HG02938 (cell line): Measurements from ENCODE around the gene ZNF365.
"Not testable (repeated sequence)": the region's sequence is repeated elsewhere in the genome, so short reads cannot be mapped to it uniquely, and the experiment has no call there.

Source experiments
- ATAC-seq: cut with Tn5 transposase; IDR thresholded peaks from one replicate; pipeline ENCODE4 v1.9.1; 2021; ENCODE audit warnings: mild to moderate bottlenecking, moderate library complexity; ENCODE audit not compliant: unreplicated experiment

The ZNF365 gene

GRCh38 chr10:62376071-62377025 lies 2.2 kb downstream of the ZNF365 start:
- no peak for ATAC-seq

GRCh38 chr10:62377026-62377415 lies 2.9 kb downstream of the ZNF365 start:
- no peak for ATAC-seq

- ATAC-seq, result no peak
These were observed 3.8 kb downstream of the ZNF365 start for GRCh38 chr10:62377966-62378365.

GRCh38 chr10:62378877-62379276 lies 4.7 kb downstream of the ZNF365 start:
- ATAC-seq, result not testable (repeated sequence)

GRCh38 chr10:62379394-62379793 lies 5.2 kb downstream of the ZNF365 start:
- ATAC-seq, result no peak

GRCh38 chr10:62380016-62380415 lies 5.8 kb downstream of the ZNF365 start:
- ATAC-seq, result no peak

GRCh38 chr10:62381385-62382102 lies 7.4 kb downstream of the ZNF365 start:
- no peak for ATAC-seq

- ATAC-seq, result no peak
These were observed 8.7 kb downstream of the ZNF365 start for GRCh38 chr10:62382831-62383230.

GRCh38 chr10:62384057-62384446 lies 9.9 kb downstream of the ZNF365 start:
- ATAC-seq, result no peak

GRCh38 chr10:62384447-62385081 lies 10.4 kb downstream of the ZNF365 start:
- ATAC-seq, result no peak

- ATAC-seq, result no peak
These were observed 12.5 kb downstream of the ZNF365 start for GRCh38 chr10:62386356-62387320.

GRCh38 chr10:62388328-62388727 lies 14.2 kb downstream of the ZNF365 start:
- ATAC-seq, result no peak

- no peak for ATAC-seq
These were observed 16.5 kb downstream of the ZNF365 start for GRCh38 chr10:62390497-62391176.

- ATAC-seq, result no peak
These were observed 19.1 kb downstream of the ZNF365 start for GRCh38 chr10:62393237-62393636.

- ATAC-seq, result no peak
These were observed 20.4 kb downstream of the ZNF365 start for GRCh38 chr10:62394556-62395018.

- ATAC-seq, result no peak
These were observed 21.7 kb downstream of the ZNF365 start for GRCh38 chr10:62395892-62396291.

- no peak for ATAC-seq
These were observed 22.7 kb downstream of the ZNF365 start for GRCh38 chr10:62396864-62397263.

- ATAC-seq, result no peak
These were observed 25.0 kb downstream of the ZNF365 start for GRCh38 chr10:62399211-62399610.

GRCh38 chr10:62402508-62402907 lies 28.3 kb downstream of the ZNF365 start:
- no peak for ATAC-seq

GRCh38 chr10:62410528-62410927 lies 36.4 kb downstream of the ZNF365 start:
- not testable (repeated sequence) for ATAC-seq
